ENCODE results near the gene CDH26. TPM values are rescaled to one million over a fixed set of nuclear protein-coding genes. Genes with fewer than 3 reads are reported as not detected.

The CDH26 gene
- total and polyA plus RNA-seq, 10 of the 15 experiments (the other 5 are each of a cell fraction or from before 2014, with no cell fraction given), result 0.03 to 0.19 (median 0.08) TPM; not detected in 4

DNA sequence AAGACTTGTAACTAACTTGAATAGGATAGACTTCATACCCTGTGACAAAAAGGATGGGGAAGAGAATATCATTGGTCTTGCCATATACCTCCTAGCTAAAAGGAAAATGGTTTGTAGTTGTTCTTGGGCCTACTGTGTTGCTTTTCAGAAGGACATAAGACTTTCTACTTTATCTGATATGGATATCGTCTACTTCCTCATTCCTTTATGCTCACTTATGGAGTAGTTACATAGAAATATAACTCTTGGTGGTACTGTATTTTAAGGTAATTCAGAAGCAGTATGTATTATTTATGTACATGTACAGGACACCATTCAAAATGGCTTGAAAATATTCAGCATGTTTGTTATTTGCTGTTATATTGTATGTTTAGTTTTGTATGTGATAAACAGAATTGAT, 10.0 kb upstream of the CDH26 start (continued):
- TF ChIP-seq, protein P1, sequence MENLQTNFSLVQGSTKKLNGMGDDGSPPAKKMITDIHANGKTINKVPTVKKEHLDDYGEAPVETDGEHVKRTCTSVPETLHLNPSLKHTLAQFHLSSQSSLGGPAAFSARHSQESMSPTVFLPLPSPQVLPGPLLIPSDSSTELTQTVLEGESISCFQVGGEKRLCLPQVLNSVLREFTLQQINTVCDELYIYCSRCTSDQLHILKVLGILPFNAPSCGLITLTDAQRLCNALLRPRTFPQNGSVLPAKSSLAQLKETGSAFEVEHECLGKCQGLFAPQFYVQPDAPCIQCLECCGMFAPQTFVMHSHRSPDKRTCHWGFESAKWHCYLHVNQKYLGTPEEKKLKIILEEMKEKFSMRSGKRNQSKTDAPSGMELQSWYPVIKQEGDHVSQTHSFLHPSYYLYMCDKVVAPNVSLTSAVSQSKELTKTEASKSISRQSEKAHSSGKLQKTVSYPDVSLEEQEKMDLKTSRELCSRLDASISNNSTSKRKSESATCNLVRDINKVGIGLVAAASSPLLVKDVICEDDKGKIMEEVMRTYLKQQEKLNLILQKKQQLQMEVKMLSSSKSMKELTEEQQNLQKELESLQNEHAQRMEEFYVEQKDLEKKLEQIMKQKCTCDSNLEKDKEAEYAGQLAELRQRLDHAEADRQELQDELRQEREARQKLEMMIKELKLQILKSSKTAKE (IDR thresholded peaks at IDR 0.05; ENCODE audit: low read depth, poor library complexity, severe bottlenecking), result no peak
- TF ChIP-seq YBX1 (IDR thresholded peaks at IDR 0.05), result no peak
- TF ChIP-seq NR2C2 (IDR thresholded peaks at IDR 0.05; ENCODE audit: borderline replicate concordance, control insufficient read depth, insufficient read length, low read depth), result no peak
- TF ChIP-seq, protein P2, sequence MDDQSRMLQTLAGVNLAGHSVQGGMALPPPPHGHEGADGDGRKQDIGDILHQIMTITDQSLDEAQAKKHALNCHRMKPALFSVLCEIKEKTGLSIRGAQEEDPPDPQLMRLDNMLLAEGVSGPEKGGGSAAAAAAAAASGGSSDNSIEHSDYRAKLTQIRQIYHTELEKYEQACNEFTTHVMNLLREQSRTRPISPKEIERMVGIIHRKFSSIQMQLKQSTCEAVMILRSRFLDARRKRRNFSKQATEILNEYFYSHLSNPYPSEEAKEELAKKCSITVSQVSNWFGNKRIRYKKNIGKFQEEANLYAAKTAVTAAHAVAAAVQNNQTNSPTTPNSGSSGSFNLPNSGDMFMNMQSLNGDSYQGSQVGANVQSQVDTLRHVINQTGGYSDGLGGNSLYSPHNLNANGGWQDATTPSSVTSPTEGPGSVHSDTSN (IDR thresholded peaks at IDR 0.05; ENCODE audit: insufficient replicate concordance, low read depth, low read length), result no peak
- no peak for TF ChIP-seq NFIC (IDR thresholded peaks at IDR 0.05; ENCODE audit: low read depth, low read length)
- no peak for TF ChIP-seq CHD4 (IDR thresholded peaks at IDR 0.05)
- TF ChIP-seq SPI1 (IDR thresholded peaks at IDR 0.05; ENCODE audit: borderline replicate concordance, insufficient read depth, low read depth, low read length), result no peak
- TF ChIP-seq, protein P3, sequence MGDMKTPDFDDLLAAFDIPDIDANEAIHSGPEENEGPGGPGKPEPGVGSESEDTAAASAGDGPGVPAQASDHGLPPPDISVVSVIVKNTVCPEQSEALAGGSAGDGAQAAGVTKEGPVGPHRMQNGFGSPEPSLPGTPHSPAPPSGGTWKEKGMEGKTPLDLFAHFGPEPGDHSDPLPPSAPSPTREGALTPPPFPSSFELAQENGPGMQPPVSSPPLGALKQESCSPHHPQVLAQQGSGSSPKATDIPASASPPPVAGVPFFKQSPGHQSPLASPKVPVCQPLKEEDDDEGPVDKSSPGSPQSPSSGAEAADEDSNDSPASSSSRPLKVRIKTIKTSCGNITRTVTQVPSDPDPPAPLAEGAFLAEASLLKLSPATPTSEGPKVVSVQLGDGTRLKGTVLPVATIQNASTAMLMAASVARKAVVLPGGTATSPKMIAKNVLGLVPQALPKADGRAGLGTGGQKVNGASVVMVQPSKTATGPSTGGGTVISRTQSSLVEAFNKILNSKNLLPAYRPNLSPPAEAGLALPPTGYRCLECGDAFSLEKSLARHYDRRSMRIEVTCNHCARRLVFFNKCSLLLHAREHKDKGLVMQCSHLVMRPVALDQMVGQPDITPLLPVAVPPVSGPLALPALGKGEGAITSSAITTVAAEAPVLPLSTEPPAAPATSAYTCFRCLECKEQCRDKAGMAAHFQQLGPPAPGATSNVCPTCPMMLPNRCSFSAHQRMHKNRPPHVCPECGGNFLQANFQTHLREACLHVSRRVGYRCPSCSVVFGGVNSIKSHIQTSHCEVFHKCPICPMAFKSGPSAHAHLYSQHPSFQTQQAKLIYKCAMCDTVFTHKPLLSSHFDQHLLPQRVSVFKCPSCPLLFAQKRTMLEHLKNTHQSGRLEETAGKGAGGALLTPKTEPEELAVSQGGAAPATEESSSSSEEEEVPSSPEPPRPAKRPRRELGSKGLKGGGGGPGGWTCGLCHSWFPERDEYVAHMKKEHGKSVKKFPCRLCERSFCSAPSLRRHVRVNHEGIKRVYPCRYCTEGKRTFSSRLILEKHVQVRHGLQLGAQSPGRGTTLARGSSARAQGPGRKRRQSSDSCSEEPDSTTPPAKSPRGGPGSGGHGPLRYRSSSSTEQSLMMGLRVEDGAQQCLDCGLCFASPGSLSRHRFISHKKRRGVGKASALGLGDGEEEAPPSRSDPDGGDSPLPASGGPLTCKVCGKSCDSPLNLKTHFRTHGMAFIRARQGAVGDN (IDR thresholded peaks at IDR 0.05), result no peak
- no peak for TF ChIP-seq EED (IDR thresholded peaks at IDR 0.05; ENCODE audit: low read depth)
